ENCODE results near the gene ABTB2.
"Not testable (repeated sequence)": the region's sequence is repeated elsewhere in the genome, so short reads cannot be mapped to it uniquely, and the experiment has no call there.

The ABTB2 gene

DNA sequence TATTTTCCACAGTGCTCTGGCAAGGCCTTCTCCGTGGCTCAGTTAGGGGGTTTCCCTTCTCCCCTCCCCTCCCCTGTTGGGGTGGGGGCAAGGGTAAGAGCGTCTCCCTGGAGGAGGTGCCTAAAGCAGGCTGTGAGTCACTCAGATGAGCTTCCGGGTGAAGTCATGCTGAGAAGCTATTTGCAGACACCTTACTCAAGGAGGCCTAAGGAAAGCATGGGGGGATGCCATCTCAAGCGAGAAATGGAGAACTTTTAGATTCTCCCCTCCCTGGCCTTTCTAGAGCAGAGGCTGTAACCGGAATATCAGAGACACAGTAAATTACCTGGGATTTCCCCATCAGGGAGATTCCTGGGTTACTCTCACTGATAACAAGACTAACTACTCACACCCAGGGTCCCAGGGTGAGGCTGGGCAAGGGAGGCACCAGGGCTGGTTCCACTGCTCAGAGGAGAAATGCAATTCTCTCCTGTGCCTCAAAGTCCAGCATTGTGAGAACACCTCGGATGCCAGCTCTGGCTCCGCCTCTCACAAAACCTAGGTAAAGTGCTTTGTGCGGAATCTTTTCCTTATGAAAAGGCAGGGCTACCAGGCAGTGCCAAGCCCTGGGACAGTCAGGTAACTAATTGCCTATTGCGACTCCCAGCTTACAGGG lies 123.6 kb downstream of the ABTB2 start:
- peak; percentile 88 for DNase-seq

DNA sequence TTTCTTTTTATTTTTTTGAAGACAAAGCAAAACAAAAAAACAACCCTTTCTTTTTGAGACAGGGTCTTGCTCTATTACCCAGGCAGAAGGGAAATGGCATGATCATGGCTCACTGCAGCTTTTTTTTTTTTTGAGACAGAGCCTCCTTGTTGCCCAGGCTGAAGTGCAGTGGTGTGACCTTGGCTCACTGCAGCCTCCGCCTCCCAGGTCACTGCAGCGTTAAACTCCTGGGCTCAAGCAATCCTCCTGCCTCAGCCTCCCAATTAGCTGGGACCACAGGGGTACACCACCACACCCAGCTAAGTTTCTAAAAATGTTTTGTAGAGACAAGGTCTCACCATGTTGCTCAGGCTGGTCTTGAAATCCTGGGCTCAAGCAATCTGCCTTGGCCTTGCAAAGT lies 124.6 kb downstream of the ABTB2 start:
- DNase-seq: no peak

DNA sequence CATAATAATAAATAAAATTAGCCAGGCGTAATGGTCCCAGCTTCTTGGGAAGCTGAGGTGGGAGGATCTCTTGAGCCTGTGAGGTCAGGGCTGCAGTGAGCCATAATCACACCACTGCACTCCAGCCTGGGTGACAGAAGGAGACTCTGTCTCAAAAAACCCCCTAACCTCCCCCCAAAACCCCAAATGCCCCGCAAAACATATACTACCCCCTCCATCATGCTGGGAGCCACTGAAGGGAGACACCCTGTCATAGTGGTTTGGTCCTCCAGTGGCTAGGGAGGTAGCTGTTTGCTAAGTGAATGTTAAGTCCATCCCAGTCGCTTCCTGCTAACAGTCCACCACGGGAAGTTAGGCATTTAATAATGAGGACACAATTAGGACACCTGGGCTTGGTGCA lies 125.0 kb downstream of the ABTB2 start:
- DNase-seq: peak; percentile 51

DNA sequence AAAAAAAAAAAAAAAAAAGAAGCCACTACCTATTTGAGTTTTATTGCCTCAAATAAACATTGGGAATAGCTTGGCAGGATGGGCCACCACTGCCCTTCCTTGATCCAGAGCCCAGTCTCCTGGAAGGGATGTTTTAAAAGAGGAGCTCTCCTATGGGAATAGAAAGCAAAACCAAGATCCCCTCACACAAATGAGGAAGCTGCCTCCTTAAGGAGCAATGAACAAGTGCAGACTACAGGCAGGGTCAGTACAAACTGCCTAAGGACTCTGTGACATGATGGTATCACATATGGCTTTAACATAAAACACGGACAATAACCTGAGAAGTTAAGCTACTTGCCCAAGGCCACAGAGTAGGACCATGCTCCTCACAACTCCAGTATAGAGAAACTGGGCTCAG lies 131.6 kb downstream of the ABTB2 start:
- peak; percentile 74 for DNase-seq

DNA sequence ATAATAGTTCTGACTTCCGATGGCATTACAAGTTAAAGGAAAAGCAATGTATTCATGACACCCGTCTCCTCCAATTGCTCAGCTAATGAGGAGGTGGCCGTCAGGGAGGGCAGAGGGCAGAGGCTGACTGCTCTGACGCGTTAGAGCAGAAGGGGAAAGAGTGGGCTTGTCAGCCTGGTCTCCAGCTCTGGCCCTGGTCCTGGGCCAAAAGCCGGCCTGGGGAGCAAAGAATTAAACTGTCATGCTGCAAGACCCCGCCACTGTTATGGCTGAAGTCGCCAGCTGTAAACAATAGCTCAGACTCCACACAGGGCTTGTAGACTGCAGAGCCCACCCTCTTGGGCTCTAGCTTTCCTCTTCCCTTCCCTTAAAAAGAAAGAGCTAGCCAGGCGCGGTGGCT lies 132.7 kb downstream of the ABTB2 start:
- DNase-seq: no peak

DNA sequence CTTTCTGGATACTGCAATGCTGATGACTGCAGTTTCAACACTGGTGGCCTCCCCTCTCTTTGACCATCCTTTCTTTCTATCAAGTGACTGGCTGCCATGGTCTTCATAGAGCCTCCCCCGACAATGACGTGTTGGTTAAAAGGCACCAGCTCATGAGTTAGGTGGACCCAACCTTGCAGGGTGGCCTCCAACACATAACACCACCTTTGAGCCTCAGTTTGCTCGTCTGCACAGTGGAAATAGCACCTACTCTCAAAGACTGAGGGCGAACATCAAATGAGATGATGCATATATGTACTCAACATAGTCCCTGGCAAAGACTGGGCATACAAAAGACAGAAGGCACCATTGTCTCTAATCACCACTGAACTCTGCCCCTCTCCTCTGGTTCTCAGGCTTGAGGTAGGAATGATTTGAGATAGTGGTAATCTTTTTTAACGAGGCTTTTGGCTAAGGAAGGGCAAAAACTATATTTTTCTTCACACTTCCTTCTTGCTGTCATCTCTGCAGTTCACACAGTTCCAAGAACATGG lies 133.3 kb downstream of the ABTB2 start:
- no peak for DNase-seq

DNA sequence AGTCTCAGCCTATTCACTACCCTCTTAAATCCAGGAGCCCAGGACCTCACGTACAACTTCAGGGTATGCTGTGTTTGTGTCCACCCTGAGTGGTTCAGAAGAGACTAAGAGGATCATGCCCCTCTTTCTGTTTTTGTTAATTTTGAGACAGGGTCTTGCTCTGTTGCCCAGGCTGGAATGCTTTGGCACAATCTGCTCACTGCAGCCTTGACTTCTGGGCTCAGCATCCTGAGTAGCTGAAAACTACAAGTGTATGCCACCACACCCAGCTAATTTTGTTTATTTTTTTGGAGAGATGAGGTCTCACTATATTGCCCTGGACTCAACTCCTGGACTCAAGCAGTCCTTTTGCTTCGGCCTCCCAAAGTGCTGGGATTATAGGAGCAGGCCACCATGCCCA lies 133.9 kb downstream of the ABTB2 start:
- no peak for DNase-seq

DNA sequence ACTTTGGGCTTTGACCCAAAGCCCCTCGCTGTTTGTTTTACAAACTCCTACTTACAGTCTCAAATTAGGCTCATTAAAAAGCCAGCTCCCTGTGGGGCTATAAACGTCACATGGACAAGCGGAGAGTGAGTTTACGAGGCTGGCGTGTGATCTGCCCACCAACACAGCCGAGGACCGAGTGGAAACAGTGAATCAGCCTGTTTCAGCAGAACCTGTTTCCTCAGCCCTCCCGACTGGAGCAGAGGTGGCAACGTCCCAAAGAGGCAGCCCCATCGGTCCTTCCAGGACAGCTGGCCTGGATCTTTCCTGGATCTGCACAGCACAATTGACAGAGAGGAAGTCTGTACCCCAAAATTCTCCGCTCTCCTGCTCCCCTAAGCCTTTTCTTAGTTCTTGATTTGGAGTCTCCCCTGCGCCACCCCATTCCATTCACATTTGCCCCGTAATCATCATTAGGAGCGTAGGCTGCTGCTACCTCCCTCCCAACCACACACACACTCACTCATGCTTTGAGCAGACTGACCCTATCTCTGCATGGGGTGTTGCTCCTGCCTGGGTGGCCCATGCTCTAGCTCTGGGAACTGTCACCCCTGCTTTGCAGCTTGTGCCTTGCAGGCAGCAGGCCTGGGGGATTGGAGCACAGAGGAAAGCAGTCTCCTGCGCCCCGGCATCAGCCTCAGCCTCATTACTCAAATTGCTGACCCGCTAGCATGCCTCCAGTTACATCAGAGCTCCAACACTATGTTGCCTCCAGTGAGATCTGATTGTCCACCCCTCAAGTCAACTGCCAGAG lies 134.6 kb downstream of the ABTB2 start:
- no peak for DNase-seq

DNA sequence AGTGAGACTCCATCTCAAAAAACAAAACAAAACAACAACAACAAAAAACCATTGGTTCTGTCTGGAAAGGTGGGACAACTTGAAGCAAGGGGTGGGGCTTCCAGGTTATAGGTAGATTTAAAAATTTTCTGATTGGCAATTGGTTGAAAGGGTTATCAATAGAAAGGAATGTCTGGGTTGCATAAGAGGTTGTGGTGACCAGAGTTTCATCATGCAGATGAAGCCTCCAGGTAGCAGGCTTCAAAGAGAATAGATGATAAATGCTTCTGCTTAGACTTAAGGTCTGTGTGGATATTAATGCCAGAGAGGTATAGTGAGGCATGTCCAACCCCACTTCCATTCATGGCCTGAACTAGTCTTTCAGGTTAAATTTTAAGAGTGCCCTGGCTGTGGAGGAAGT lies 135.8 kb downstream of the ABTB2 start:
- no peak for DNase-seq

DNA sequence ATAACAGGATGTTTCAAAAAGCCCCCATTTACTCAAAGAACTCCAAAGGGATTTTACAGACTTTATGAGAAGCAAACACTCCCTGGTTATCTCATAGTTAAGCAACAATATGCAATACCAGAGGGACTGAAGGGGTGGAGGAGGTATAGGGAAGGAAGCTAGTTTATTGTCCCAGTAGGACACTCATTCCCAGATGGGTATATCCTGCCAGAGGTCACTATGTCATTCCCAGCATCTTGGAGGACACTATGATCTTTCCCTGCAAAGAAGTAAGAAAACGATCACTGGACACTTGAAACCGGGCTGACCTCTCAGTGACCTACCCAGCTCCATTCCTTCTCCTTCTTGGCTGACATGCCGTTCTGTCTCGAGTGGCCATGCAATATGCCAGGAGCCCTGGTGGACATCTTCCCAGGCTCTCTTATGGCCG lies 137.9 kb downstream of the ABTB2 start:
- DNase-seq: no peak

DNA sequence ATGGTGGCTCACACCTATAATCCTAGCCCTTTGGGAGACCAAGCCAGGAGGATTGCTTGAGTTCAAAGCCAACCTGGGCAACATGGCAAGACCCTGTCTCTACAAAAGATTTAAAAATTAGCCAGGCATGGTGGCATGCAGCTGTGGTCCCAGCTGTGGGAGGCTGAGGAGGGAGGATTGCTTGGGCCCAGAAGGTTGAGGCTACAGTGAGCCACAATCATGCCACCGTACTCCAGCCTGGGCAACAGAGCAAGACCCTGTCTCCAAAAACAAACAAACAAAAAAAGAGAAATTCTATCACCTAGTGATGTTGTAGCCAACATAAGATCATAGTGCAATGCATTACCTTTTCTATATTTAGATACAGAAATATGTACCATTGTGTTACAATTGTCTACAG lies 138.5 kb downstream of the ABTB2 start:
- no peak for DNase-seq

DNA sequence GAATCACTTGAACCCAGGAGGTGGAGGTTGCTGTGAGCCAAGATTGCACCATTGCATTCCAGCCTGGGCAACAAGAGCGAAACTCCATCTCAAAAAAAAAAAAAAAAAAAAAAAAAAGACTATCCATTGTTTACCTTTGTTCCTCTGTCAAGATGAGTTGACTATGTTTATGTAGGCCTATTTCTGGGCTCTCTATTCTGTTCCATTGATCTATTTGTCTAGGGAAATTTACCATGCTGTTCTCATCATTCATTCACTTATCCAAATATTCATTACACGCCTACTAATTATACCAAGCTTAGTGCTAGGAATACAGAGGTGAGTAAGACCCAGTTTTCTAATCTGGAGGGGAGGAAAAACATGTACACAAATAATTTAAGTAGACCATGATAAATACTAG lies 139.1 kb downstream of the ABTB2 start:
- DNase-seq: not testable (repeated sequence)

DNA sequence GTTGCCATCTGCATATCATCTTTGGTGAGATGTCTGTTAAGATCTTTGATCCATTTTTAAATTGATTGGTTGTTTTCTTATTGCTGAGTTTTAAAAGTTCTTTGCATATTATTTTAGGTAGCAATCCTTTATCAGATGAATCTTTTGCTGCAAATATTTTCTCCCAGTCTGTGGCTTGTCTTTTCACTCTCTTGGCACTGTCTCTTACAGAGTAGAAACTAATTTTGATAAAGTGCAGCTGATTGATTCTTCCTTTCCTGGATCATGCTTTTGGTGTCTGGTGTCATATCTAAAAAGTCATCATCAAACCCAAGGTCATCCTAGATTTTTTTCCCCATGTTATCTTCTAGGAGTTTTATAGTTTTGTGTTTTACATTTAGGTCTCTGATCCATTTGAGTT lies 139.7 kb downstream of the ABTB2 start:
- DNase-seq: no peak

DNA sequence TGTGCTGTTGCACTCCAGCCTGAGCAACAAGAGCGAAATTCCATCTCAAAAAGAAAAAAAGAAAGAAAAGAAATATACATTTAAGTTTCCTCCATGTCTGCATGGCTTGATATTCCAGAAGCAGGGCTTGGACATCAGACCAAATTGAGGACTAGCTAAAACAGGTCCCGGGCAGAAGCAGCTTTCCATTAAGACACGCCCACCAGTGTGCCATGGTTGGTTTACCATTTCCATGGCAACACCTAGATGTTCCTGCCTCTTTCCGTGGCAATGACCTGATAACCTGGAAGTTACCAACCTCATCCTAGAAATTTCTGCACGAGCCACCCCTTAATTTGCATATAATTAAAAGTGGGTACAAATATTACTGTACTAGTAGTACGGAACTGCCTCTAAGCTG lies 141.1 kb downstream of the ABTB2 start:
- no peak for DNase-seq

DNA sequence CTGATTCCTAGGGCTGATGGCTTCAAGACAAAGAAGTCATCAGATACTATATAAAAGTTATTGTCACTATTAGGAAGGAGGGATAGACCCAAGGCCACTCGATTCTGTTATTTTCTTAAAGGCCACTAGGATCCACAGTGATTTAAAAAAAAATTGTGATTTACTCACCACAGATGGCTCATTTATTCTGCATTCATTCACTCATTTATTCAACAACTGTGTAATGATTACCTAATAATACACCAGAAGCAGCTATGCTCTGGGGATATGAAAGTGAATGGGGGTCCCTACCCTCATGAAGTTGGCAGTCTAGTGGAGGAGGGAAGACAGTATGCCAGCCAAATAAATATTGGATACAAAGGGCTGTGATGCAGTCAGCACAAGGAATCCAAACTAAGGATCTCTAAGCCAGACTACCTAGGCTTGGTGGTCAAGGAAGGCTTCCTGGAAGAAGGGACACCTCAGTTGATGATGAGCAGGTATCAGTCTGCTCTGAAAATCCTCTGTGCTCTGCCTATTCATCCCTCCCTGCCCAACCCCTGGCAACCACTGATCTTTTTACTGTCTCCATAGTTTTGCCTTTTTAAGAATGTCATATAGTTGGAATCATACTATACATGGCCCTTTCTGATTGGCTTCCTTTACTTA lies 141.9 kb downstream of the ABTB2 start:
- DNase-seq: peak; percentile 35

DNA sequence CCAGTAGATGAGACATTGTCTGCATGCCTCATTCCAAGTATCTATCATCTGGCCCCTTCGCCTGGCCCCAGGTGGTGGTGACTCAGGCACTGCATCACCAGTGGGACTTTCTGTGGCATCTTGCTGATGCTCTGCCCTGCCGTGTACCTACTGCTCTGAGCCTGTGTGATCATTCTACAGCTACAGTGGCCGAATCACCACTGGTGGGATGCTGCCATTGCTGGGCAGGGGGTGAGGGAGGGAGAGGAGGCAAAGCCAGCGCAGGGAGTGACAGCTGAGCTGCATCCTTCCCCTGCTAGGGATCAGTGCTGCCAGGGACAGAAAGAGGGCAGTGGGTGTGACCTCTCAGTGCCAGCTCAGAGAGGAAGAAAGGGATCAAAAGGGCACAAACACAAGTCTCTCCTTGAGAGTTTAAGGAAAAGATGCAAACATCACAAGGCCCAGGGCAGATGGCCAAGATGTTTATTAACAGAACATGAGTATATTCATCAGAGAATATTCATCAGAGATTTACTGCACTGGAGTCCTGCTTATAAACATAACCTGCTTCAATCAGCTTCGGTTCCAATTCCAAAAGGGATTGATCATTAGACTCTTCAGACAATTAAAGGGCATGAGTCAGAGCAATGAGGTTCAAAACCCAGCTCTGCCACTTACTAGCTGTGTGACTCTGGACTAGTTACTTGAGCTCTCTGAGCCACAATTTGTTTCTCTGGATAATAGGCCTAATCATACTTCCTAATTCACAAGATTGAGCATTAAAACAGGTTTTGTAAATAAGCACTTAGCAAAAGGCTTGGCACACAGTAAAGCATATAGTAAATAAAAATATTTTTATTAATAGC lies 142.6 kb downstream of the ABTB2 start:
- peak; percentile 29 for DNase-seq

DNA sequence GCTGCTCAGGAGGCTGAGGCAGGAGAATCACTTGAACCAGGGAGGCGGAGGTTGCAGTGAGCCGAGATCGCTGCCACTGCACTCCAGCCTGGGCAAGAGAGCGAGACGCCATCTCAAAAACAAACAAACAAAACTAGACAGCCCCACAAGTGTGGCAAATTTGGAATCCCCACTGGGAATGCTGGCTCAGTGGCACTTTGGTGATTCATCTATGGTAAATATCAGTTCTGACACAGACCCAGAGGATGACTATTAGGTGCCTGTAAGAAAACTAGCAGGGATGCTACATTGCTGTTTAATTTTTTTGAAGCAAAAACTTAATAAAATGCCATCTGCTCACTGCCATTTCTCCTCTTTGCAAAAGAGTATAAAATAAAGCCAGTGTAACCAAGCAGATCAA lies 144.4 kb downstream of the ABTB2 start:
- DNase-seq: peak; percentile 67

DNA sequence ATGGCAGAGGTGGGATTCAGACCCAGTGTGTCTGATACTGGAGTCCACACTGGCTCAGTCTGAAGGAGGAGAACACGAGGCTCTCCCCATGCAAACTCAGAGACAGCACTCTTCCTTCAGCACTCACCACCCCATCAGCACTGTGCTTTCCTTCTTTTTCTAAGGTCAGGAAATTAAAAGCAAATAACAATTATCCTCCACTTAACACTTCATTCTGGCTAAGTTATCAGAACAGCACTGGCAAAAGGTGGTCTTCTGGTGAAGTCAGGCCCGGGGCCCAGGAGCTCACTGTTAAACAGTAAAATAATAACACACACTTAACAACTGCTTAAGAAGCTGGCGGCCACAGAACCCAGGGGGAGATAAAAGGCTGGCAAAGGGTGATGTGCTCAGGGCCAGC lies 145.2 kb downstream of the ABTB2 start:
- DNase-seq: no peak

DNA sequence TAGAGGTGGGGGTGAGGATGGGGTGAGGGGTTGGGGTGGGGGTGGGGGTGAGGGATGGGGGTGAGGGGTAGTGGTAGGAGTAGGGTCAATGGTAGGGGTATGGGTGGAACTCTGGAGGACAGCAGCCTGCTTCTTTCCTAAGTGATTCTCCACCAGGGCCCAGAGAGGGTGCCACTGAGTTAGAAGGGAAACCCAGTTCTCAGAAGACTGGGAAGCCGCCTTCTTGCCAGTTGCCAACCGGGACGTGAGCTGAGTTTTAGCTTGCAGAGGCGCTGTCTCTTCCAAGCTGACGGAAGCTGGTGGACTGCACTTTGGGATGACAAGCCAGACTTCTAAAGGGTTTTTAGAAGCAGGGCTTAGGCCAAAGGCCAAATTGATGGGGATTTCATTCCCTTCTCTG lies 148.0 kb downstream of the ABTB2 start:
- DNase-seq: peak; percentile 9

DNA sequence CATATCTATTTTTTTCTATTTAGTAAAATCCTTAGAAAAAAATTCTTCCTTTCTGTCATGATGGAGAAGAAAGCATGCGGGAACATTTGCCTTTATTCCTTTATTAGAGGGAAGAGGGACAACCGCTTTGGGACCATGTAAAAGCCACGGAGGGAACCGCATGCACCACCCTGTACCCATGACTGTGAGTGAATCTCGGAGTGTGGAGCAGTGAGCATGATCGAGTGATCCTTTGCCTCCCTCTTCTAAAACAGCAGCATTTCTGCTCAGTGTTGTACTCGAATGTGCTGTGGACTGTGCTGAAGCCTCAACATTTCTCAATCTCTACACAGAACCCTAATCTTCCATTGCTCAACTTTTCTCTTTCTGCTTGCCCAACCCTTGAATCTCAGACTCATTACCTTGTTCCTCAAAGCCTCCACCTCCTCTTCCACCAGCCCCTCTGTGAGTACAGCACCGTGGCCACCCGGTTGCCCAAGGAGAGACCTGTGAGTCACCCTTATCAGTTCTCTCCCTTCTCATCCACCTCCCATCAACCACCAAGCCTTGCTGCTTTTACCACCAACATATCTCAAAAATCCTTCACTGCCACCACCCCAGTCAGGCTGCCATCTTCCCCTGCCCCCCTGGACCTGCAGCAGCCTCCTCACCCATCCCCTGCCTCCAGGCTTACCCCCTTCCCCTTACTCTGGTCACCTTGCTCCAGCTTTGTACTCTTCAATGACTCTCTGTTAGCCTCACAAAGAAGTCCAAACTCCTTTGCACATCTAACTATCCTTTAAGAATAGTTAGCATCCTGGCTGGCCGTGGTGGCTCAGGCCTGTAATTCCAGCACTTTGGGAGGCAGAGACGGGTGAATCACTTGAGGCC lies 149.3 kb downstream of the ABTB2 start:
- DNase-seq: peak; percentile 86

DNA sequence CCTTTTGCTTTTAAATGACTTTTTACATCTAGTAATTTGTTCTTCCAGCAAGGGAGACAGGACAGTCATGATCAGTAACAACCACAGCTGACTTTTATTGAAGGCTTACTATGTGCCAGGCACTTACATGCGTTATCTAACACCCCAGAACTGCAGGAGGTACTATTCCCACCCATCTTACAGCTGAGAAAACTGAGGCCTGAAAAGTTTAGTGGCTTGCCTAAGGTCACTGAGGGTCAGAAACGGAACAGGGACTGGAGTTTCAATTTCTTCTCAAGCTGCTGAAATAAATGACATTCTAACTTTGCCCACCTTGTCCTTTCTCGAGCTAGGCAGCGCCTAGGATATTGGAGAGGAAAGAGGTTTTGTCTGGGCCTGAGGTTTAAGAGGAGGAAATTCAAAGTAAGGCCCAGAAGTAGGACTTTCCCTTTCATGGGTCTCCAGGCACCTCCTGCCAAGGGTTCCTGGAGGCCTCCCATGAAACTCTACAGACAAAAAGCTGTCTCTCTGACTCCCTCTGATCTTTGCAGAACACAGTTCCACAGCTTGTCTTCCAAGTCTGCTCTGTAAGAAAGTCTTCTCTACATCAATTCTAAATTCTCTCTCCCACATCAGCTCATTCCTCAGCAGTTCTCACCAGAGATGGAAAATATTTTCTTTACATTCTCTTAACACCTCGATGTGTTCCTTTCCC lies 150.2 kb downstream of the ABTB2 start:
- no peak for DNase-seq
